HFF-Myc (cell line): ENCODE data around the gene KHDC4.
A peak's percentile ranks its signal among the peaks of the same experiment; 100 is the strongest.

Source experiments
- DNase-seq: peaks from one replicate; pipeline ENCODE4 v3.0.0-alpha.2; 2011; ENCODE audit warnings: low read depth; ENCODE audit errors: extremely low read depth
- H3K4me3 ChIP-seq: replicated peaks from 2 replicates; pipeline ENCODE4 v1.5.1; 2011; ENCODE audit warnings: low read depth, mild to moderate bottlenecking, control low read depth, low read length
- CTCF ChIP-seq: IDR thresholded peaks from 2 replicates; pipeline ENCODE4 v1.5.1; 2012; ENCODE audit warnings: mild to moderate bottlenecking, low read depth, low read length, control low read depth; ENCODE audit errors: missing control alignments

The KHDC4 gene

GRCh38 chr1:155978325-155978972 lies 44.2 kb upstream of the KHDC4 start, which contains the start of gene ARHGEF2:
ARHGEF2 (minus strand) TSS chr1:155978547; CDS start chr1:155978427, 120 bp downstream.
- no peak for DNase-seq
- peak; percentile 22 for TF ChIP-seq CTCF

GRCh38 chr1:155977690-155978324 lies 43.6 kb upstream of the KHDC4 start:
- TF ChIP-seq CTCF, result no peak
- peak overlapping the region; percentile 74 for H3K4me3 ChIP-seq
- no peak for DNase-seq

More at GRCh38 chr1:155978325-155978972, 44.2 kb upstream of the KHDC4 start, which contains the start of gene ARHGEF2:
- peak within 1 kb of the TSS; percentile 74 for H3K4me3 ChIP-seq

GRCh38 chr1:155976913-155977689 lies 42.9 kb upstream of the KHDC4 start:
- H3K4me3 ChIP-seq, result peak overlapping the region; percentile 74
- no peak for DNase-seq
- no peak for TF ChIP-seq CTCF

- peak overlapping the region; percentile 74 for H3K4me3 ChIP-seq
- no peak for TF ChIP-seq CTCF
- no peak for DNase-seq
These were observed 42.1 kb upstream of the KHDC4 start for GRCh38 chr1:155976062-155976912.

GRCh38 chr1:155975375-155976061 lies 41.3 kb upstream of the KHDC4 start:
- peak overlapping the region; percentile 74 for H3K4me3 ChIP-seq
- no peak for DNase-seq
- no peak for TF ChIP-seq CTCF
